Pulmonary artery endothelial cell (primary cell): ENCODE results near the gene ANO2. TPM values are rescaled to one million over a fixed set of nuclear protein-coding genes. Genes with fewer than 3 reads are reported as not detected.
"Not testable (repeated sequence)": the region's sequence is repeated elsewhere in the genome, so short reads cannot be mapped to it uniquely, and the experiment has no call there.

Source experiments
- DNase-seq: peaks from one replicate; pipeline ENCODE4 v3.0.0-alpha.2; 2011; ENCODE audit warnings: low read depth, low spot score
- total RNA-seq: library from RNA; depleted of rRNA; stranded (reverse); fragments of >200 nt; gene quantifications from 2 replicates; pipeline ENCODE4 v1.2.3, GENCODE V29; 2014

Gene ANO2
- total RNA-seq, 1 donor from 2014 or later = 9.4 TPM

GRCh38 chr12:5889381-5890047 lies 55.5 kb downstream of the ANO2 start:
- DNase-seq = no peak

- DNase-seq = no peak
Measured at GRCh38 chr12:5888816-5889315, 56.2 kb downstream of the ANO2 start.

- DNase-seq = not testable (repeated sequence)
Measured at GRCh38 chr12:5887819-5888218, 57.2 kb downstream of the ANO2 start.

GRCh38 chr12:5884866-5885265 lies 60.2 kb downstream of the ANO2 start:
- DNase-seq = no peak

- DNase-seq = no peak
Measured at GRCh38 chr12:5884285-5884684, 60.8 kb downstream of the ANO2 start.

- DNase-seq = no peak
Measured at GRCh38 chr12:5882511-5883190, 62.4 kb downstream of the ANO2 start.

GRCh38 chr12:5881666-5882065 lies 63.4 kb downstream of the ANO2 start:
- DNase-seq = no peak

- no peak for DNase-seq
Measured at GRCh38 chr12:5881101-5881606, 63.9 kb downstream of the ANO2 start.

GRCh38 chr12:5875851-5876250 lies 69.2 kb downstream of the ANO2 start:
- no peak for DNase-seq

GRCh38 chr12:5874514-5874913 lies 70.5 kb downstream of the ANO2 start:
- DNase-seq = no peak

- no peak for DNase-seq
Measured at GRCh38 chr12:5873281-5873919, 71.7 kb downstream of the ANO2 start.

GRCh38 chr12:5872745-5873144 lies 72.3 kb downstream of the ANO2 start:
- no peak for DNase-seq

- DNase-seq = no peak
Measured at GRCh38 chr12:5871741-5872140, 73.3 kb downstream of the ANO2 start.

GRCh38 chr12:5870183-5870582 lies 74.9 kb downstream of the ANO2 start:
- DNase-seq = no peak

GRCh38 chr12:5868625-5869295 lies 76.3 kb downstream of the ANO2 start:
- peak; percentile 13 for DNase-seq

GRCh38 chr12:5865397-5865796 lies 79.7 kb downstream of the ANO2 start:
- DNase-seq = no peak

GRCh38 chr12:5864972-5865371 lies 80.1 kb downstream of the ANO2 start:
- no peak for DNase-seq

GRCh38 chr12:5864301-5864700 lies 80.8 kb downstream of the ANO2 start:
- DNase-seq = no peak

GRCh38 chr12:5861416-5861815 lies 83.6 kb downstream of the ANO2 start:
- DNase-seq = no peak

GRCh38 chr12:5856692-5857091 lies 88.4 kb downstream of the ANO2 start:
- no peak for DNase-seq

GRCh38 chr12:5846950-5847349 lies 98.1 kb downstream of the ANO2 start:
- no peak for DNase-seq

- no peak for DNase-seq
Measured at GRCh38 chr12:5840944-5841343, 104.1 kb downstream of the ANO2 start.
